Keratinocyte (primary cell): ENCODE results near the gene SELENON.

Experiments used
- CTCF ChIP-seq, 3 experiments: IDR thresholded peaks in 1 of 3; conservative IDR thresholded peaks in 1 of 3; optimal IDR thresholded peaks in 1 of 3; 2 replicates in 2 of 3; 3 replicates in 1 of 3; pipeline versions ENCODE3 to v1.5.1; 2011; ENCODE audit warnings: low read length in 3 of 3, mild to moderate bottlenecking in 3 of 3, moderate library complexity in 2 of 3, control low read depth in 1 of 3, inconsistent platforms in 1 of 3; ENCODE audit not compliant: insufficient read depth in 2 of 3; ENCODE audit errors: extremely low read depth in 1 of 3
- EZH2 ChIP-seq: IDR thresholded peaks from one replicate; pipeline ENCODE4 v1.6.1; 2012; ENCODE audit warnings: inconsistent platforms, mild to moderate bottlenecking, low read length, moderate library complexity

DNA sequence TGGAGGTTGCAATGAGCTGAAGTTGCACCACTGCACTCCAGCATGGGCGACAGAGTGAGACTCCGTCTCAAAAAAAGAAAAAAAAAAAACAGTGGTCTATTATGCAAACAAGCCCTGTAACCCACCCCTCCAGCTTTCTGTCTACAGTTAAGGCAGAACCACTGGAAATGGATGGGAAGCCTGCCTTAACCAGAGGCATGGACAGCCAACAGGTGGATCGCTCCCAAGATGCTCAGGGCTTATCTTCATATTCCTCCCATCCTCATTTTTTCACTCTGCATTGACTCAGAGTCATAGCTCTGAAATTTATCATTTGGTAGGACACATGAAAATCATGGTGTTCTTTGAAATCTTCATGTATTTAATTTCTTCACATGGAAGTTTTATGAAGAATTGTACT is 28.5 kb downstream of the SELENON start:
- no peak for TF ChIP-seq CTCF (optimal IDR thresholded peaks at IDR 0.05 in 1 of 3, IDR thresholded peaks at IDR 0.05 in 1 of 3, conservative IDR thresholded peaks at IDR 0.05 in 1 of 3; ENCODE audit: extremely low read depth in 1 of 3, insufficient read depth in 2 of 3, low read length in 3 of 3)
- TF ChIP-seq EZH2 = no peak
